PC-3 (cell line): ENCODE measurements around the gene UPK1B. TPM values are rescaled to one million over a fixed set of nuclear protein-coding genes. Genes with fewer than 3 reads are reported as not detected.

ENCODE experiments used
- ATAC-seq: fragments of 200-7000 bp; cut with Tn5 transposase; 2 replicates; pipeline ENCODE4 v1.9.1; 2020; ENCODE audit warnings: mild to moderate bottlenecking, moderate library complexity
- BruUV-seq: library from RNA; stranded (reverse); fragments of 400-500 nt; replicated peaks from 2 replicates; lab custom pipeline; 2021; lab: Mats Ljungman, UMichigan
- CTCF ChIA-PET: fragments of 300-600 bp; sonication (Branson Sonifier 250); formaldehyde crosslinking; loops from one replicate; lab custom pipeline; 2022; ENCODE audit warnings: antibody characterized with exemption; lab: Charles Lee
- POLR2A ChIA-PET: fragments of 300-600 bp; sonication (Branson Sonifier 250); formaldehyde crosslinking; loops from one replicate; lab custom pipeline; 2022; ENCODE audit warnings: antibody characterized with exemption; ENCODE audit not compliant: unreplicated experiment; lab: Charles Lee
- DNase-seq: peaks from one replicate; pipeline ENCODE4 v3.0.0-alpha.2; 2015
- H2AFZ ChIP-seq: fragments of 300-600 bp; sonication (generic); 2 replicates; pipeline ENCODE4 v1.6.0; 2016; ENCODE audit warnings: antibody characterized with exemption, low read length
- H3F3A ChIP-seq: fragments of 300-600 bp; sonication (generic); one replicate; pipeline ENCODE4 v1.6.0; 2017; ENCODE audit warnings: antibody characterized with exemption, low read length, control low read depth, mild to moderate bottlenecking; ENCODE audit not compliant: unreplicated experiment
- H3K27ac ChIP-seq: fragments of 300-600 bp; sonication (generic); 2 replicates; pipeline ENCODE4 v1.5.1; 2016; ENCODE audit warnings: mild to moderate bottlenecking, low read length
- H3K27me3 ChIP-seq: fragments of 300-600 bp; sonication (generic); 2 replicates; pipeline ENCODE4 v1.6.1; 2016; ENCODE audit warnings: low read length, mixed read lengths
- H3K36me3 ChIP-seq: fragments of 300-600 bp; sonication (generic); 2 replicates; pipeline ENCODE4 v1.6.1; 2016; ENCODE audit warnings: low read depth, mixed run types, low read length, mixed read lengths
- H3K4me1 ChIP-seq: fragments of 300-600 bp; sonication (generic); 2 replicates; pipeline ENCODE4 v1.5.1; 2016; ENCODE audit warnings: low read length; ENCODE audit not compliant: insufficient read depth
- H3K4me2 ChIP-seq: fragments of 300-600 bp; sonication (generic); 2 replicates; pipeline ENCODE4 v1.6.0; 2016; ENCODE audit warnings: low read length
- H3K4me3 ChIP-seq: fragments of 300-600 bp; sonication (generic); 2 replicates; pipeline ENCODE4 v1.5.1; 2016; ENCODE audit warnings: mild to moderate bottlenecking, low read length, mixed read lengths
- H3K79me2 ChIP-seq: fragments of 300-600 bp; sonication (generic); 2 replicates; pipeline ENCODE4 v1.6.1; 2017; ENCODE audit warnings: low read length, mixed read lengths
- H3K9ac ChIP-seq: fragments of 300-600 bp; sonication (generic); 2 replicates; pipeline ENCODE4 v1.6.0; 2016; ENCODE audit warnings: mild to moderate bottlenecking, low read length
- H3K9me2 ChIP-seq: fragments of 300-600 bp; sonication (generic); replicated peaks from 2 replicates; pipeline ENCODE4 v1.6.1; 2016; ENCODE audit warnings: mixed run types, low read length, mixed read lengths
- H3K9me3 ChIP-seq: fragments of 300-600 bp; sonication (generic); 2 replicates; pipeline ENCODE4 v1.6.1; 2016; ENCODE audit warnings: low read length, mixed read lengths
- H4K20me1 ChIP-seq: fragments of 300-600 bp; sonication (generic); 2 replicates; pipeline ENCODE4 v1.6.1; 2016; ENCODE audit warnings: low read length, mixed read lengths
- CTCF ChIP-seq: fragments of 300-600 bp; sonication (generic); conservative IDR thresholded peaks from 2 replicates; pipeline ENCODE4 v1.5.1; 2017; ENCODE audit warnings: antibody characterized with exemption, low read depth, mild to moderate bottlenecking, low read length
- EZH2 ChIP-seq: fragments of 300-600 bp; sonication (generic); IDR thresholded peaks from one replicate; pipeline ENCODE4 v1.6.1; 2017; ENCODE audit warnings: antibody characterized with exemption, mild to moderate bottlenecking, low read length; ENCODE audit not compliant: unreplicated experiment
- EZH2phosphoT487 ChIP-seq: fragments of 300-600 bp; sonication (generic); IDR thresholded peaks from 2 replicates; pipeline ENCODE4 v1.6.1; 2018; ENCODE audit warnings: mild to moderate bottlenecking, antibody characterized with exemption, low read length, borderline replicate concordance
- intact Hi-C: fragments of 100-400 bp; cut with micrococcal nuclease; formaldehyde crosslinking; loops from 2 replicates; pipeline ENCODE4 v1.9.0; 2023
- total RNA-seq: library from RNA; depleted of rRNA; stranded (reverse); fragments of >200 nt; gene quantifications from 2 replicates; pipeline ENCODE4 v1.2.3, GENCODE V29; 2014

UPK1B gene
- total RNA-seq, 1 experiment from 2014 or later: 0.04 TPM

DNA sequence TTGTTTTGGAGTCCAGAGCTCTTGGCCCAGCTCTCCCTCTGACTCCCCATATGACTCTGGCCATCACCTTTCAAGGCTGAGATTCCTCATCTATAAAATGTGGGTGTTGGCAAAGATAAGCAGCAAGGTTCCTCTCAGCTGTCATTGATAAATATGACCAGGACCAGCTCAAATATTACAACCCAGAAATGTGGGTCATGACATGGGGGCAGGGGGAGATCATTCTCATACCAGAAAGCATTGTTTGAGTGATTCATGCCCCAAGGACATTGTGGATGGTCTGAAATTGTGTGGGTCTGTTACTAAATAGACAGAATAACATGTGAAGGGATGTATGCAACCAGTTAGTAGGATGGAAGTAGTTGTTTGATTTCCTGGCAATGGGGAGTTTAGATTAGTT lies 13.9 kb downstream of the UPK1B start:
- Histone ChIP-seq H3K79me2 (no peaks in the 10 kb centered on the region), H3K9me2 (0 out of 2 replicates have a peak, but pooled peaks cover 4% of the 10 kb centered on the region), H3K27ac (peak overlapping the region; percentile 98), H3K36me3 (no peaks in the 10 kb centered on the region), H4K20me1 (no peaks in the 10 kb centered on the region), H2AFZ (no peak overlapping the region), H3K27me3 (no peaks in the 10 kb centered on the region), H3F3A (peaks cover 15% of the 10 kb centered on the region), H3K4me1 (peaks cover 53% of the 10 kb centered on the region), H3K4me2 (no peak overlapping the region), H3K9me3 (no peaks in the 10 kb centered on the region), H3K4me3 (no peak overlapping the region), H3K9ac (no peak overlapping the region)
- no TSS peak for BruUV-seq
- TF ChIP-seq EZH2: no peak
- TF ChIP-seq CTCF: no peak
- TF ChIP-seq EZH2phosphoT487: no peak
- ATAC-seq (no peak), DNase-seq (peak; percentile 22)
- CTCF ChIA-PET: no interaction called here
- intact Hi-C loops: no loop called here
- POLR2A ChIA-PET: no interaction called here

DNA sequence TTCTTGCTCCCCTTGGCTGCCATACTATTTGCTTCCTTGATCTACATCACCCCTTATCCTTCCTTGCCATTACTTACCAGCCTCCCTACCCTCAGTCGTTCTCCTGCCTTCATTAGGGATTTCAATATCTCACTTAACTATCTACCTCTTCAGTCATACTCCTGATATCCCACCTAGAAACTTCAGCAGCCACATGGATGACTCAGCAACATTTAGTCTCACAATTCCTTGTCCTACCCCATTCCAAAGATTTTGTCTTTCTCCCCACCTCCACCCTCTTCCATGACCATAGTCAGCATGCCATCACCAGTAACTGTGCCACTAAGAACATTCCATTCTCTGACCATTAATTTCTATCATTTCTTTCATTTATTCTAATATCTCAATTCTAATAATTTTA lies 18.4 kb downstream of the UPK1B start:
- Histone ChIP-seq H3K4me3 (no peak overlapping the region), H3K9me2 (no peaks in the 10 kb centered on the region), H3K9ac (no peak overlapping the region), H3K4me1 (peaks cover 36% of the 10 kb centered on the region), H3K27ac (no peak overlapping the region), H3K79me2 (no peaks in the 10 kb centered on the region), H3K4me2 (no peak overlapping the region), H3K9me3 (no peaks in the 10 kb centered on the region), H3K36me3 (no peaks in the 10 kb centered on the region), H2AFZ (0 out of 2 replicates have a peak overlapping the region, but pooled peaks have one; percentile 8), H4K20me1 (no peaks in the 10 kb centered on the region), H3F3A (no peaks in the 10 kb centered on the region), H3K27me3 (no peaks in the 10 kb centered on the region)
- ChIA-PET POLR2A (no interaction called here), CTCF (interaction anchor here (0.7 kb wide), 1 partner anchor 49 kb away, joined by 3 read pairs; the partner anchor contains the start of gene B4GALT4)
- ATAC-seq (no peak), DNase-seq (peak; percentile 25)
- TF ChIP-seq EZH2: no peak
- no peak for TF ChIP-seq CTCF
- TF ChIP-seq EZH2phosphoT487: no peak
- BruUV-seq: no TSS peak
- intact Hi-C loops: no loop called here

DNA sequence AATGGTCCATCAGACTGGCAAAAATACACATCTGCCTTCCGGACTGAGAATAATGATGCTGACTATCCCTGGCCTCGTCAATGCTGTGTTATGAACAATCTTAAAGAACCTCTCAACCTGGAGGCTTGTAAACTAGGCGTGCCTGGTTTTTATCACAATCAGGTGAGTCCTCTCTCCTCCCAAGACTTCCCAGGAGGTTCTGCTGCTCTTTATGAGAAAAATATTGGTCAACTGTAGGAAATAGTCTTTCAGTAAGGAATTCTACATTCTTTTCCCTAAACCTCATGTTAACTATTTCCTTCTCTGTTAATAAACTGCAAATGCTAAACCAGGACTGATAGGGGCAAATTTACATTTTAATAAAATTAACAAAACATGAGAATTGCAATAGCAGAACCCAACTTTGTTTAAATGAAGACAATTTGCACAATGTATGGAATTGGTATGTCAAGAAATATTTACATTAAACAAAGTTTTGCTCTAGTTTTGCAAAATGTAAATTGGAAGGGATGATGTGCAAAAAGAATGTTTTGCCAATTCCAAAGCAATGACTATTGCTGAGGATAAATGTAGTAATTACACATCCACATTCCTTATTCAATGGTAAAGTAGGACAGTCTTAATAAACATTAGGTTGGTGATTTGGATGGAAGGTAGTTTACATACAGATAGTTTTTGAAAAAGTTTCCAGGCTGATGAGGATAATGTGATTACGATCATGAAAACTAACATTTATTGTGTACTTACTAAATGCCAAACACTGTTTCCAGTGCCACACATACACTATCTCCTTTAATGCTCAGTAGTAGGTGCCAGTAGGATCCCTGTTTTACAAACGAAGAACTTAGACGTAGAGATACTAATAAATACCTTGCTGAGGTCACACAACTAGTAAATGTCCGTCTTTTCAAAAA lies 21.1 kb downstream of the UPK1B start:
- BruUV-seq: no TSS peak
- peaks cover 25% of the 10 kb centered on the region for H3K4me1 ChIP-seq
- H3K4me3 ChIP-seq: no peak overlapping the region
- no peaks in the 10 kb centered on the region for H3K79me2 ChIP-seq
- peak overlapping the region; percentile 39 for H2AFZ ChIP-seq
- H3K27ac ChIP-seq: peak overlapping the region; percentile 9; the same call in 1 of the 2 replicates
- H3K9ac ChIP-seq: no peak overlapping the region
- H4K20me1 ChIP-seq: no peaks in the 10 kb centered on the region
- ATAC-seq: peak; percentile 66
- no peak for TF ChIP-seq EZH2
- no peak for TF ChIP-seq CTCF
- TF ChIP-seq EZH2phosphoT487: no peak
- H3F3A ChIP-seq: no peaks in the 10 kb centered on the region
- H3K9me3 ChIP-seq: no peaks in the 10 kb centered on the region
- no peaks in the 10 kb centered on the region for H3K36me3 ChIP-seq
- POLR2A ChIA-PET: no interaction called here
- peak overlapping the region; percentile 5 for H3K4me2 ChIP-seq
- H3K27me3 ChIP-seq: no peaks in the 10 kb centered on the region
- no peaks in the 10 kb centered on the region for H3K9me2 ChIP-seq
- CTCF ChIA-PET: no interaction called here
- DNase-seq: peak; percentile 67
- intact Hi-C loops: no loop called here
